ENCODE results near the gene CACNA2D4.

Gene CACNA2D4

GRCh38 chr12:1857821-1858220, 60.6 kb downstream of the CACNA2D4 start:
- no peak for TF ChIP-seq CTCF (IDR thresholded peaks at IDR 0.05; ENCODE audit: low read depth, low read length)
- no peak overlapping the region for H3K4me3 ChIP-seq (ENCODE audit: low read depth, low read length)

GRCh38 chr12:1857086-1857485, 61.4 kb downstream of the CACNA2D4 start:
- no peak overlapping the region for H3K4me3 ChIP-seq (ENCODE audit: low read depth, low read length)
- TF ChIP-seq CTCF (IDR thresholded peaks at IDR 0.05; ENCODE audit: low read depth, low read length): no peak

GRCh38 chr12:1855241-1855640, 63.2 kb downstream of the CACNA2D4 start:
- no peak overlapping the region for H3K4me3 ChIP-seq (ENCODE audit: low read depth, low read length)
- TF ChIP-seq CTCF (IDR thresholded peaks at IDR 0.05; ENCODE audit: low read depth, low read length): no peak

GRCh38 chr12:1853716-1854115, 64.7 kb downstream of the CACNA2D4 start:
- H3K4me3 ChIP-seq (ENCODE audit: low read depth, low read length): no peak overlapping the region
- TF ChIP-seq CTCF (IDR thresholded peaks at IDR 0.05; ENCODE audit: low read depth, low read length): no peak

- no peak overlapping the region for H3K4me3 ChIP-seq (ENCODE audit: low read depth, low read length)
- no peak for TF ChIP-seq CTCF (IDR thresholded peaks at IDR 0.05; ENCODE audit: low read depth, low read length)
These were observed 66.4 kb downstream of the CACNA2D4 start for GRCh38 chr12:1852076-1852475.

- no peak overlapping the region for H3K4me3 ChIP-seq (ENCODE audit: low read depth, low read length)
- TF ChIP-seq CTCF (IDR thresholded peaks at IDR 0.05; ENCODE audit: low read depth, low read length): no peak
These were observed 67.2 kb downstream of the CACNA2D4 start for GRCh38 chr12:1851151-1851701.

- no peak for TF ChIP-seq CTCF (IDR thresholded peaks at IDR 0.05; ENCODE audit: low read depth, low read length)
- H3K4me3 ChIP-seq (ENCODE audit: low read depth, low read length): no peak overlapping the region
These were observed 69.7 kb downstream of the CACNA2D4 start for GRCh38 chr12:1848745-1849144.
